Lung (tissue), 12 donors: ENCODE results near the gene ZNF654. TPM values are rescaled to one million over a fixed set of nuclear protein-coding genes. Genes with fewer than 3 reads are reported as not detected.

Experiments
- ATAC-seq: fragments of 200-7000 bp; cut with Tn5 transposase; one replicate; pipeline ENCODE4 v1.9.1; 2020; ENCODE audit warnings: moderate number of reproducible peaks; ENCODE audit not compliant: insufficient read depth, low FRiP score
- DNase-seq, 3 donors: peaks; one replicate each; pipeline ENCODE4 v3.0.0-alpha.2; 2013 to 2017
- H3K27ac ChIP-seq, 2 donors: one replicate each; pipeline ENCODE4 v1.5.1; 2013; ENCODE audit warnings: mild to moderate bottlenecking in 2 of 2, moderate library complexity in 2 of 2, control low read depth in 1 of 2, inconsistent platforms in 1 of 2, low read depth in 1 of 2, low read length in 1 of 2
- H3K27me3 ChIP-seq, 3 donors: one replicate each; pipeline ENCODE4 v1.5.1; 2013; ENCODE audit warnings: low read length in 2 of 3; ENCODE audit not compliant: control insufficient read depth in 3 of 3, insufficient read depth in 3 of 3
- H3K36me3 ChIP-seq, 4 donors: one replicate each; pipeline ENCODE4 v1.5.1; 2013; ENCODE audit warnings: low read length in 4 of 4, mild to moderate bottlenecking in 1 of 4, moderate library complexity in 1 of 4; ENCODE audit not compliant: control insufficient read depth in 4 of 4, insufficient read depth in 4 of 4
- H3K4me1 ChIP-seq, 5 donors: one replicate each; pipeline ENCODE4 v1.5.1; 2013; ENCODE audit warnings: low read length in 5 of 5, mild to moderate bottlenecking in 2 of 5, moderate library complexity in 1 of 5; ENCODE audit not compliant: control insufficient read depth in 5 of 5, insufficient read depth in 5 of 5
- H3K4me3 ChIP-seq: one replicate; pipeline ENCODE4 v1.5.1; 2013; ENCODE audit warnings: mild to moderate bottlenecking, control low read depth, moderate library complexity
- H3K9ac ChIP-seq, 2 donors: one replicate each; pipeline ENCODE4 v1.5.1; 2013; ENCODE audit warnings: low read length in 2 of 2, control low read depth in 1 of 2; ENCODE audit not compliant: insufficient read depth in 1 of 2
- H3K9me3 ChIP-seq, 4 donors: one replicate each; pipeline ENCODE4 v1.5.1; 2013; ENCODE audit warnings: low read length in 3 of 4, mild to moderate bottlenecking in 1 of 4, moderate library complexity in 1 of 4; ENCODE audit not compliant: control insufficient read depth in 4 of 4, insufficient read depth in 3 of 4
- WGBS, 2 donors: extraction: QIAGEN DNeasy Blood & Tissue Kit; methylation state at CpG; one replicate each; pipeline ENCODE4 v1.1.7; 2013; 5-methylcytosine and 5-hydroxymethylcytosine counted together
- polyA plus RNA-seq, 2 donors: library from polyadenylated mRNA; stranded (reverse); fragments of 200-250 nt; gene quantifications; one replicate each; pipeline ENCODE4 v1.2.1, GENCODE V29; 2013
- total RNA-seq, 2 donors: library from RNA; depleted of rRNA in 1 of 2; stranded (reverse); fragments of >200 nt in 1 of 2; gene quantifications; one replicate each; pipeline ENCODE4 v1.2.1, GENCODE V29; 2014 to 2021
- TF ChIP-seq, protein P1 (sequence below): IDR thresholded peaks from 2 replicates; pipeline ENCODE4 v1.5.1; 2012; ENCODE audit warnings: mild to moderate bottlenecking; ENCODE audit errors: control extremely low read depth, extremely low read depth
- donor health status: control.
- donor health status: control.
- donor health status: Bipolar disorder and iron deficiency.
- donor health status: healthy.
- donor health status: DM: yes; HTN: yes; CAD: no.

The ZNF654 gene
- total and polyA plus RNA-seq, 4 donors: 3.1 to 35.4 (median 7.4) TPM

DNA sequence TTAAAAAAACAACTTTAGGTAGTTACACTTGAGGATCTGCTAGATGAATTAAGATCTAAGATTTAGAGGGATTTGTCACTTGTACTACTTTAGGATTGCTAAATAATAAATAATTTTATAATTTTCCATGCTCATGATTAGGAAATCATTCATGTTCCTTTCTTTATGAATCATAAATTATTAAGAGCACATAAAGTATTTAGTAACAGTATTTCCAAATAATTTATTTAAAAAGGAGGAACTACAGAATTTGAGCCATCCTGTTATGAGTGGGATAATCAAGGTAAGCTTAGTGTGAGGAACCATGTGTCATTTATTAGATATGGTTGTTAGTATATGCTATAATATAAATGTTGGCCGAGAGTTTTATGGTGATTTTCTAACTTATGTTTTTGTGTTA is 53.2 kb downstream of the ZNF654 start:
- no peak overlapping the region for H3K9ac ChIP-seq
- H3K4me3 ChIP-seq: no peak overlapping the region
- ATAC-seq (no peak), DNase-seq (no peak)
- H3K27ac ChIP-seq: no peak overlapping the region
- H3K9me3 ChIP-seq: no peaks in the 10 kb centered on the region
- H3K36me3 ChIP-seq: peaks cover 0 to 11% (median 2%) of the 10 kb centered on the region in 4 donors
- 93 to 97% methylated on average over 1 of the region's 1 CpG for WGBS, 2 donors
- peaks cover 0 to 2% (median 0%) of the 10 kb centered on the region in 5 donors for H3K4me1 ChIP-seq
- no peaks in the 10 kb centered on the region for H3K27me3 ChIP-seq
- TF ChIP-seq, protein P1, sequence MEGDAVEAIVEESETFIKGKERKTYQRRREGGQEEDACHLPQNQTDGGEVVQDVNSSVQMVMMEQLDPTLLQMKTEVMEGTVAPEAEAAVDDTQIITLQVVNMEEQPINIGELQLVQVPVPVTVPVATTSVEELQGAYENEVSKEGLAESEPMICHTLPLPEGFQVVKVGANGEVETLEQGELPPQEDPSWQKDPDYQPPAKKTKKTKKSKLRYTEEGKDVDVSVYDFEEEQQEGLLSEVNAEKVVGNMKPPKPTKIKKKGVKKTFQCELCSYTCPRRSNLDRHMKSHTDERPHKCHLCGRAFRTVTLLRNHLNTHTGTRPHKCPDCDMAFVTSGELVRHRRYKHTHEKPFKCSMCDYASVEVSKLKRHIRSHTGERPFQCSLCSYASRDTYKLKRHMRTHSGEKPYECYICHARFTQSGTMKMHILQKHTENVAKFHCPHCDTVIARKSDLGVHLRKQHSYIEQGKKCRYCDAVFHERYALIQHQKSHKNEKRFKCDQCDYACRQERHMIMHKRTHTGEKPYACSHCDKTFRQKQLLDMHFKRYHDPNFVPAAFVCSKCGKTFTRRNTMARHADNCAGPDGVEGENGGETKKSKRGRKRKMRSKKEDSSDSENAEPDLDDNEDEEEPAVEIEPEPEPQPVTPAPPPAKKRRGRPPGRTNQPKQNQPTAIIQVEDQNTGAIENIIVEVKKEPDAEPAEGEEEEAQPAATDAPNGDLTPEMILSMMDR: no peak

DNA sequence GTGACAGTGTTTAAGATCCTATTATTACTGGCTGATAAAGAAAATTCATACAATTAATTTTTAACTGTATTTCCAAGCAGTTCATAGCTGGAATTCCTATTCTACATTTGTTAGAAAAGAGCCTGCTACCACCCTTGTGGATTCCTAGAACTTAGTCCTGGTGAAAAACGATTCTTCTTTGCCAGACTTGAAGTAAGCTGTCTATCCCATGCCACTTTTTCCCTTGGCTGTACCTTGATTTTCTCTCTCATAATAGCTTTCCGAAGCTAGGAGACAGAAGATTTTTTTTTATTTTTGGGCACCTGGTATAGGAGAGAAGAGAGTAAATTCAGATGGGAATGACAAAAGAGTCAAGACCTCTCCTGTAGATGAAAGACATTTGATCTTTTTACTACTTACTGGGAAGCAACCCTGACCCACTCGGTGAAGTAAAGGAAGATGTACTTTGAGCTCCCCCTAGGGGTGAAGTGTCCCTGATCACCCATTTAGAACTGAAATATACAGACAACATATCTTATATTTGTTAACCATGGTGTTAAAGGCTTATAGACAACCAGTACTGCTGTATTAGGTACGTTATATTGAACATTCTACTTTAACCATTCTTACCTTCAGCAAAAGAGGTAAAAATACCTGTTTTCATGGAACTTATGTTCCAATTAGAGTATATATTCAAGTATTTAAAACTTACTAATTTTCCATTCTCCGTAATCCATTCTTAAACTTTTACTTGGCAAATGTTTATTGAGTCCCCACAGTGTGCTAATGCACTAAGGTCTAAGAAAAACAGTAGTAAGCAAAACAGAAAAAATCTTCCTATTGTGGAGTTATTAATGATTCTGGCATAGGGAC is 54.5 kb downstream of the ZNF654 start:
- 45 to 49% methylated on average over 5 of the region's 5 CpGs for WGBS, 2 donors
- DNase-seq: peak; percentile 43 to 83 (median 80)
- Histone ChIP-seq H3K9me3 (no peaks in the 10 kb centered on the region), H3K27me3 (no peaks in the 10 kb centered on the region), H3K9ac (no peak overlapping the region), H3K4me3 (no peak overlapping the region), H3K27ac (no peak overlapping the region), H3K36me3 (peaks cover 0 to 11% (median 2%) of the 10 kb centered on the region in 4 donors), H3K4me1 (peaks cover 0 to 2% (median 0%) of the 10 kb centered on the region in 5 donors)
- peak; percentile 89 for ATAC-seq
- TF ChIP-seq, protein P1: peak; percentile 51

DNA sequence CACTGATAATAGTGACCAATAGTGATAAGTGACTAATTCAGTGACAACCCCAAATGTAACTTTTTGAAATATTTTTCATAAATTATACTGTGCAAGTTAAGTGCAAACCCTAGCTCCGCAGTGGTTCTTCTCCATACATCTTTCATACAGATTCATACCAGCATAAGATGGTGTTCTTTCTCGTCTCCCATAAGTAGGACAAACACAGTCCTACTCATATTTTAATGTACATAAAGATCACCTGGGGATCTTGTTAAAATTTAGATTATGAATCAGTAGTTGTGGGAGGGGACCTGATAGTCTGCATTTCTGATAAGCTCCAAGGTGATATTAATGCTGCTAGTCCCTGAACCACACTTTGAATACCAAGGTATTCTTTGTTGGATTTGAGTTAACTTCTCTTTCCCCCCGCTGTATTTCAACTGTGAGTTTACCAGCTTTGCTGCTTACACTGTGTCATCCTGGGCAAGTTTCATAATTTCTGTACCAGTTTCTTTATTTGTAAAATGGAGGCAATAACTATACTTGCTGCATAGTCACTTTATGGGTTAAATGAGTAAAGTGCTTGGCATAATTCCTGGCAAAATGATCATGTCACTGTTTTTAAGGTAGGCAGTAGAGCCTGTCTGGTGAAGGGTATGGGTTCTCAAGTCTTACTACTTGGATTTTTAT is 56.0 kb downstream of the ZNF654 start:
- TF ChIP-seq, protein P1: no peak
- DNase-seq: no peak
- Histone ChIP-seq H3K27me3 (no peaks in the 10 kb centered on the region), H3K4me3 (no peak overlapping the region), H3K9ac (no peak overlapping the region), H3K27ac (no peak overlapping the region), H3K9me3 (no peaks in the 10 kb centered on the region), H3K36me3 (peaks cover 0 to 11% (median 2%) of the 10 kb centered on the region in 4 donors), H3K4me1 (peaks cover 0 to 2% (median 0%) of the 10 kb centered on the region in 5 donors)
- 97 to 98% methylated on average over 3 of the region's 3 CpGs for whole genome bisulfite sequencing, 2 donors
- no peak for ATAC-seq
